GM23248 (cell line): ENCODE results near the gene ASCL1.

Source experiments
- EZH2 ChIP-seq: fragments of 200-600 bp; sonication (generic); IDR thresholded peaks from 2 replicates; pipeline ENCODE4 v1.6.1; 2018; ENCODE audit warnings: antibody characterized with exemption, mild to moderate bottlenecking; ENCODE audit not compliant: insufficient read depth, poor library complexity, severe bottlenecking
- EZH2phosphoT487 ChIP-seq: fragments of 200-600 bp; sonication (generic); IDR thresholded peaks from 2 replicates; pipeline ENCODE4 v1.6.1; 2018; ENCODE audit warnings: antibody characterized with exemption, moderate library complexity, mild to moderate bottlenecking, low read depth; ENCODE audit not compliant: insufficient read depth

DNA sequence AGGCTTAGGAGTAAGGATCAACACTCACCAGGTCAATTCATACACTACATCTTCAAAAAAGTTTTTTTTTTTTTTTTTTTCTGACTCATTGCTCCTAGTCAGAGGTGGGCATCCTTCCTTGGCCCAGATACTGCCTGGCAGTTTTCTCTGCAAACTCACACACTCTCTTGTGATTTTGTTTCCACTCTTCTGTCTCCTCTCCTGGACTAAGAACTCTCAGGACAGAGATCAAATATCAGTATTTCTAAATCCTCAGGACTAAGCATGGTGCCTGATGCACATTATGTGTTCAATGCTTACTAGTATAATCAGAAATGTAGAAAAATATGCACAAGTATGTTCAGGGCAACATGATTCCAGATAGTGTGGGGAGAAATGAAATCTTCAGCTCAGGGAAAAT is 30.3 kb upstream of the ASCL1 start:
- TF ChIP-seq EZH2 (no peak), EZH2phosphoT487 (no peak)
